WTC11 (cell line): ENCODE measurements around the gene CMTR1. TPM values are rescaled to one million over a fixed set of nuclear protein-coding genes. Genes with fewer than 3 reads are reported as not detected.

ENCODE experiments used
- ATAC-seq: fragments of 200-7000 bp; cut with Tn5 transposase; 2 replicates; pipeline ENCODE4 v1.10.0; 2021; ENCODE audit warnings: mild to moderate bottlenecking, moderate library complexity
- CTCF ChIA-PET: fragments of 300-600 bp; sonication (Branson Sonifier 250); formaldehyde crosslinking; loops from one replicate; lab custom pipeline; 2021; ENCODE audit warnings: antibody characterized with exemption; lab: Charles Lee
- POLR2A ChIA-PET: fragments of 350-600 bp; sonication (Branson Sonifier 250); formaldehyde crosslinking; loops from one replicate; lab custom pipeline; 2021; ENCODE audit warnings: antibody characterized with exemption; lab: Charles Lee
- DNase-seq: peaks from one replicate; pipeline ENCODE4 v3.0.0; 2021; ENCODE audit warnings: low spot score
- H3K27ac Mint-ChIP-seq: 2 replicates; pipeline ENCODE4 v1.8.0; 2021; ENCODE audit warnings: mixed read lengths
- H3K27me3 Mint-ChIP-seq: 2 replicates; pipeline ENCODE4 v1.8.0; 2021; ENCODE audit warnings: low read depth, mild to moderate bottlenecking, moderate library complexity, mixed read lengths
- H3K36me3 Mint-ChIP-seq: 2 replicates; pipeline ENCODE4 v1.8.0; 2021; ENCODE audit warnings: mixed read lengths
- H3K4me1 Mint-ChIP-seq: 2 replicates; pipeline ENCODE4 v1.8.0; 2022; ENCODE audit warnings: mixed read lengths
- H3K4me3 Mint-ChIP-seq: 2 replicates; pipeline ENCODE4 v1.8.0; 2021; ENCODE audit warnings: mild to moderate bottlenecking, moderate library complexity, mixed read lengths
- H3K9me3 Mint-ChIP-seq: 2 replicates; pipeline ENCODE4 v1.8.0; 2021; ENCODE audit warnings: mixed read lengths
- AFF4 ChIP-seq: sonication (generic); formaldehyde crosslinking; IDR thresholded peaks from 2 replicates; pipeline ENCODE4 v1.8.1; 2023; ENCODE audit warnings: mild to moderate bottlenecking, missing genetic modification reagents, borderline replicate concordance
- CTCF ChIP-seq: fragments of 200-600 bp; IDR thresholded peaks from 2 replicates; pipeline ENCODE4 v1.8.0; 2022; ENCODE audit warnings: antibody characterized with exemption
- EMX1 ChIP-seq: fragments of 250-450 bp; sonication (Bioruptor Pico); IDR thresholded peaks from 2 replicates; pipeline ENCODE4 v1.8.0; 2021; ENCODE audit warnings: mild to moderate bottlenecking
- FOXK1 ChIP-seq: sonication (generic); formaldehyde crosslinking; IDR thresholded peaks from 2 replicates; pipeline ENCODE4 v1.8.0; 2022; ENCODE audit warnings: mild to moderate bottlenecking, moderate library complexity, missing genetic modification reagents
- GABPB1 ChIP-seq: sonication (generic); formaldehyde crosslinking; IDR thresholded peaks from 2 replicates; pipeline ENCODE4 v1.8.1; 2023; ENCODE audit warnings: mild to moderate bottlenecking, missing genetic modification reagents
- IRF1 ChIP-seq: sonication (generic); formaldehyde crosslinking; IDR thresholded peaks from 2 replicates; pipeline ENCODE4 v1.8.0; 2023; ENCODE audit warnings: missing genetic modification reagents
- KAT7 ChIP-seq: sonication (generic); formaldehyde crosslinking; IDR thresholded peaks from 2 replicates; pipeline ENCODE4 v1.8.1; 2023; ENCODE audit warnings: missing genetic modification reagents, mild to moderate bottlenecking, borderline replicate concordance
- NR2C2 ChIP-seq: sonication (generic); formaldehyde crosslinking; IDR thresholded peaks from 2 replicates; pipeline ENCODE4 v1.8.0; 2022; ENCODE audit warnings: mild to moderate bottlenecking, missing genetic modification reagents
- NR3C1 ChIP-seq: sonication (generic); formaldehyde crosslinking; conservative IDR thresholded peaks from 2 replicates; pipeline ENCODE4 v1.8.1; 2023; ENCODE audit warnings: low read depth, mild to moderate bottlenecking, missing genetic modification reagents
- PRDM15 ChIP-seq: sonication (generic); formaldehyde crosslinking; IDR thresholded peaks from 2 replicates; pipeline ENCODE4 v1.8.0; 2022; ENCODE audit warnings: missing genetic modification reagents
- RELA ChIP-seq: sonication (generic); formaldehyde crosslinking; IDR thresholded peaks from 2 replicates; pipeline ENCODE4 v1.8.1; 2022; ENCODE audit warnings: missing genetic modification reagents, mild to moderate bottlenecking, borderline replicate concordance
- RORB ChIP-seq: fragments of 250-450 bp; sonication (Bioruptor Pico); IDR thresholded peaks from 2 replicates; pipeline ENCODE4 v1.9.0; 2021; ENCODE audit warnings: mild to moderate bottlenecking
- SMAD4 ChIP-seq: sonication (generic); formaldehyde crosslinking; IDR thresholded peaks from 2 replicates; pipeline ENCODE4 v1.8.0; 2022; ENCODE audit warnings: mild to moderate bottlenecking, missing genetic modification reagents
- SP1 ChIP-seq: sonication (generic); formaldehyde crosslinking; conservative IDR thresholded peaks from 2 replicates; pipeline ENCODE4 v1.8.1; 2022; ENCODE audit warnings: missing genetic modification reagents
- STAT6 ChIP-seq: sonication (generic); formaldehyde crosslinking; conservative IDR thresholded peaks from 2 replicates; pipeline ENCODE4 v1.8.1; 2023; ENCODE audit warnings: mild to moderate bottlenecking, low read depth, missing genetic modification reagents, moderate library complexity
- TEAD1 ChIP-seq: sonication (generic); formaldehyde crosslinking; IDR thresholded peaks from 2 replicates; pipeline ENCODE4 v1.8.0; 2022; ENCODE audit warnings: mild to moderate bottlenecking, missing genetic modification reagents
- TEAD4 ChIP-seq: sonication (generic); formaldehyde crosslinking; IDR thresholded peaks from 2 replicates; pipeline ENCODE4 v1.8.0; 2022; ENCODE audit warnings: mild to moderate bottlenecking, missing genetic modification reagents
- ZBTB21 ChIP-seq: sonication (generic); formaldehyde crosslinking; IDR thresholded peaks from 2 replicates; pipeline ENCODE4 v1.8.1; 2023; ENCODE audit warnings: mild to moderate bottlenecking, missing genetic modification reagents, borderline replicate concordance
- ZNF138 ChIP-seq: sonication (generic); formaldehyde crosslinking; conservative IDR thresholded peaks from 2 replicates; pipeline ENCODE4 v1.8.1; 2022; ENCODE audit warnings: mild to moderate bottlenecking, moderate library complexity, missing genetic modification reagents
- ZNF416 ChIP-seq: fragments of 250-450 bp; sonication (Bioruptor Pico); IDR thresholded peaks from 2 replicates; pipeline ENCODE4 v1.9.0; 2021; ENCODE audit warnings: mild to moderate bottlenecking, inconsistent platforms
- ZSCAN18 ChIP-seq: fragments of 250-450 bp; sonication (Bioruptor Pico); IDR thresholded peaks from 2 replicates; pipeline ENCODE4 v2.1.2; 2022; ENCODE audit warnings: mild to moderate bottlenecking, moderate library complexity
- total RNA-seq: library from RNA; stranded (reverse); gene quantifications from 3 replicates; pipeline ENCODE4 v1.2.3, GENCODE V29; 2021

Gene CMTR1
- total RNA-seq, 1 experiment from 2014 or later: 38.6 TPM

- TF ChIP-seq FOXK1 (CRISPR knock-in tag) (no peak), ZBTB21 (no peak), TEAD1 (CRISPR knock-in tag) (peak; percentile 90; the same call in 1 of the 2 replicates), KAT7 (CRISPR knock-in tag) (no peak), AFF4 (CRISPR knock-in tag) (no peak), ZSCAN18 (CRISPR knock-in tag) (no peak), IRF1 (CRISPR knock-in tag) (no peak)
Observed at GRCh38 chr6:37512400-37513011, 79.5 kb downstream of the CMTR1 start (continued).

GRCh38 chr6:37513155-37513554, 80.1 kb downstream of the CMTR1 start:
- ChIA-PET POLR2A (interaction anchor here (0.9 to 1.3 kb wide), 4 partner anchors 13 to 187 kb away, joined by 3 to 4 read pairs (median 4); partner anchors contain the start of gene CCDC167), CTCF (interaction anchor here (1.0 to 3.4 kb wide), 5 partner anchors 23 to 306 kb away, joined by 3 to 23 read pairs (median 8); no protein-coding TSS in a partner anchor)
- DNase-seq: no peak
- H3K27ac Mint-ChIP-seq: no peak overlapping the region
- peaks cover 7% of the 10 kb centered on the region for H3K9me3 Mint-ChIP-seq
- H3K27me3 Mint-ChIP-seq: peaks cover 52% of the 10 kb centered on the region
- no peak for ATAC-seq
- H3K4me1 Mint-ChIP-seq: peaks cover 76% of the 10 kb centered on the region
- 0 out of 2 replicates have a peak, but pooled peaks cover 2% of the 10 kb centered on the region for H3K36me3 Mint-ChIP-seq
- H3K4me3 Mint-ChIP-seq: peak overlapping the region; percentile 53
- TF ChIP-seq NR2C2 (CRISPR knock-in tag) (no peak), STAT6 (CRISPR knock-in tag) (no peak), ZNF138 (CRISPR knock-in tag) (no peak), PRDM15 (CRISPR knock-in tag) (no peak), TEAD4 (CRISPR knock-in tag) (no peak), RORB (no peak), GABPB1 (CRISPR knock-in tag) (no peak), ZNF416 (no peak), EMX1 (CRISPR knock-in tag) (no peak), RELA (CRISPR knock-in tag) (no peak), SP1 (CRISPR knock-in tag) (no peak), NR3C1 (no peak), CTCF (no peak), SMAD4 (CRISPR knock-in tag) (no peak)
